GM19463 (cell line): ENCODE results near the gene NAPB.

Experiments used
- ATAC-seq: cut with Tn5 transposase; IDR thresholded peaks from one replicate; pipeline ENCODE4 v1.9.1; 2021; ENCODE audit warnings: mild to moderate bottlenecking, moderate library complexity; ENCODE audit not compliant: unreplicated experiment

NAPB gene

DNA sequence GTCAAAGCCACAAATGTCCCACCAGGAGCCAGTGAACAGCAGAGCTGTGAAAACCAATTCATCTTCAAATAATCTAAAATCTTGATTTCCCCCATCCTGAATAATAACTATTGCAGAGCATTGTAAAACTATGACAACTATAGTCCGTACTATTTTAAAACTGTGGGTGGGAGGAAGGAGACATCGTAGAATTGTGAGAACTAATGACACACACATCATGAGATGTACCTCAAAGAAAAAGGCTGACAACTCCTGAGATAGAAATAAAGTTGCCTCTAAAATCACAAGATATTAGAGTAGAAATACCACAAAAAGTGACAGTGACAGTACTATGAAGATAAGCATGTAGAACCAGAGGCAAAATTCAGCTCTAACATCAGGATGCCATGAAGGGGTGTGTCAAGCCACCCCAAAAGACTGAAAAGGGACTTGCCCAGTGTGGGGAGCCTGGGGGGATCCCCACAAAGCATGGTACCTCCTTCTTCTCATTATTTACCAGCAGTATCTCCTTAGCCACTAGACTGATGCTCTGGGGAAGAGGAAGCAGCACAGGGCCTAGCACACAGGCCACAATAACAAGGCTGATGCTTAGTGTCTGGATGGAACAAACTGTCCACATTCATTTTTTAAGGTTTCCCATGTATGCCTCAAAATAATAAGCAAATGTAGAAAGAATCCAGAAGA, 13.4 kb downstream of the NAPB start:
- ATAC-seq = peak; percentile 90

DNA sequence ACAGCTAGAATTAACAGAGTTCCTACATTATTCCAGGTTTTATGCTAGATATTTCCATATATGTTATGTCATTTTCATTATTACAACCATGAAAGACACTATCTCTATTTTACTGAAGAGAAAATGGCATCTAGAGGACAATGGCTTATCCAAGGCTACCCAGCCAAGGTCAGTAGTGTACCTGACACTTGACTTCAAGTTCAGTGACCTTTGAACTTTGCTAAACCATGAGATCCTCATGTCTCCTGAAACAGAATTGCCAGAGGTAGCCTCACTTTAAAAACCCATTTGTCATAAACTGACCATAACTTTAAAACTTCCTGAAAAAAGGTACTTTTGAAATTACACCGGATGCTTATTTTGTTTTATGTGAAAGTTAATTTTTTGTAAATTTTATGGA, 14.4 kb downstream of the NAPB start:
- no peak for ATAC-seq

- no peak for ATAC-seq
Measured at GRCh38 chr20:23404196-23404595, 17.1 kb downstream of the NAPB start.

DNA sequence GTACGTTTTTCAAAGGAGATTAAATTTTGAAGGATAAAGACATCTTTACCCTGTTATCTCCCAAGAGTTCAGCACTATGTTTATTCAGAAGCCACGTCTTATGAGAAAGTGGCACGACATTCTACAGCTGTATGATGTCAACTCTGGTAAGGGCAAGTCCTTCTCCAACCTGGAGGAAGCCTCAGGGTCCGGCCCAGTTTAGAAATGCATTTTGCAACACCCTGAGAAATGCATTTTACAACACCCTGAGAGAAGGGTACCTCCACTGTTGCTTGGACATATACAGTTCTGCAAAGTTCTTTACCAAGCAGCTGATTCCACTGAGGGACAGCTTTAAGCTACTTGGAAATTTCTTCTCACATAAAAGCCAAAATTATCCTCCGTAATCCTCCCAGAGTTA, 17.5 kb downstream of the NAPB start:
- ATAC-seq = no peak

DNA sequence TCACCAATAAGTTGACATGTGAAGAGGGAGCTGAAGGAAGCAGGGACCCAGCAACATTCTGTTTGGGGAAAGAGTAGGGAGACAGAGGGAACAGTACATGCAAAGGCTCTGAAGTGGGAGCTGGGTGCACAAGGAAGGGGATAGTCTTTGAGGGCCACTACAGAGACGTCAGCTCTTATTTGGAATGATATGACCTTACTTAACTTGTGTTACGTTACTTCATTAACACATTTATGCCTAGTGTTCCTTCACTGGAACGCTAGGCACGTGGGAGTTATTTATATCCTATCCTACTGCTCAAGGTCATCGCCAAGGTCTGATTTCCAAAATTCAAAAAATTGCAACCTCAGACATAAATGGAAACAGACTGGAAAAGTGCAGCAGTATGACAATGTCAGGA, 20.2 kb downstream of the NAPB start:
- ATAC-seq = no peak

GRCh38 chr20:23399568-23400241, 21.6 kb downstream of the NAPB start:
- no peak for ATAC-seq

DNA sequence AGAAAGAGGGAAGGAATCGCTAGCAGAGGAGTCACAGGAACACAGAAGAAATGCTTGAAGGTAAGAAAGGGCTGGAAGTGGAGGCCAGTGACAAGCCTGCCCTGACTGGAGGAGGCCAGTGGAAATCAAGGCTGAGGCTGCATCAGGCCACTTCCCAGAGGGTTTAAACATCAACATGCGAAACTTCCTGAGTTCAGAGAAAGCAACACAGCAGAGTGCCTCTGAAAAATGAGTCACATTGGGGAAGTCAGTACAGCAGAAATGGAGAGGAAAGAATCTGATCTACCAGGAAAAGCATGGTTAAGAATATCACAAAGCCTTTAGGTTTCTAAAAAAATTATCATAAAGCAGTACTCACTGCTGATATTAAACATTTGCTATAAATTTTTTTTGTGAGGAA, 23.3 kb downstream of the NAPB start:
- no peak for ATAC-seq

DNA sequence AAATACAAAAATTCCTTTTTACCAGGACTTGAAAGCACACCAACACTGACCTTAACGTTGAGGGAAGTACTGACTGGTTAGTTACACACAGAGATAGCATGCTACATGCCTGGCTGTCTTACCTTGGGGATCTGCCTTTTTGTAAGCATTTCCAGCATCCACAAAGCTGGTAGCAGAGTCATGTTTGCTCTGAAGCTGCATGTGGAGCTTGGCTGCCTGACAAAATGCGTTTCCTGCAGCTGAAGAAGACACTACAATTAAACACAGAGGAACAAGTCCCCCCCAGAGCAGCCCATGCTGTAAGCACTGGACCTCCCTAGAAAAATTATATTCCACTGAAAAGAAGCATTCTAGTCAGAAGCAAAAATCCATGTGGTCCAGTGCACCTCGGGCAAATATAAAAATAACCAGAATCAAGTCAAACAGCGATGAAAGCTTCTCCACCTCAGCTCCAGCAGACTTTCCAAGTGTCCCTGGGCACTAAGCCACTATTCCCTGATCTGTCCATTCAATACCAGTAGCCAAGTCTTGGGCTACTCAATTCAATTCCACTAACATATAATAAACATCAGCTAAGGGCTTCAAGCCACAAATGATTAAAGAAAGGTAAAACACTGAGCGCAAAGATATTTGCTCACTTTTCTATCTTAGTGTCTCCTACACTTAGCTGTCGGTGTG, 24.2 kb downstream of the NAPB start:
- no peak for ATAC-seq

DNA sequence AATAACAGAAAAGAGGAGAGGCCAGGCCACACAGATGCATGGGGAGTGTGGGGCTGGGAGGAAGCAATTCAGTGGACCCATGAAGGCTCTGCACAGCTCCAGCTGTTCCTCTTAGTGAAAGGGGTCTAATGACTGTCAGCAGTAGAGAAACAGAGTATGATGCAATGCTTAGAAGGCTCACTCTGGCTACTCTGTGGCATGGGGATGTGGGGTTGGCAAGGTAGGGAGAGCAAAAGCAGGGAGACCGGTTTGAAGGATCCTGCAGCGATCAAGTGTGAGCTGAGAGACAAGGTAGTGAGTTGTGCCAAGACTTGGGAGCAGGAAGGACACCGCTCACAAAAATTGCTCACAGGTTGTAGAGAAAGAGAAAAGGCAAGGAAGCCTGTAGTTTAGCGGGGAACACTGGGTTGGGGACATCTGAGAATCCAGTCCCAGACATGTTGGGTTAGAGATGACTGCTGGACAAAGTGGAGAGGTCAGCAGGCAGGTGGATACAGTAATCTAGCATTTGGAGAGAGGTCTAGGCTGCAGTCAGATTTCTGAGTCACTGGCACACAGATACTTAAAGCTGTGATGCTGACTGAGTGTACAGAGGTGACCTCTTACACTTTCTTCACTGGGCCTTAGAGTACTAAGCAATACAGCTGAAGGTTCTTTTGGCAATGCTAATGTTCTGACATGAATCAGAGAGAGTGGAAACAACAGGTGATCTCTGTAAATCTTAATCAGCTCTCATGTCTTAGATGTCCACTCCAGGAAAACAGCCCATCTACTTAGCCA, 27.1 kb downstream of the NAPB start:
- ATAC-seq = no peak

GRCh38 chr20:23391707-23392310, 29.5 kb downstream of the NAPB start:
- ATAC-seq = no peak

- no peak for ATAC-seq
Measured at GRCh38 chr20:23390091-23390774, 31.1 kb downstream of the NAPB start.

- ATAC-seq = no peak
Measured at GRCh38 chr20:23387118-23387443, 34.2 kb downstream of the NAPB start.

- ATAC-seq = no peak
Measured at GRCh38 chr20:23386304-23387117, 34.8 kb downstream of the NAPB start.

GRCh38 chr20:23381876-23382275, 39.4 kb downstream of the NAPB start:
- no peak for ATAC-seq

GRCh38 chr20:23379772-23380171, 41.5 kb downstream of the NAPB start:
- no peak for ATAC-seq

GRCh38 chr20:23375827-23376226, 45.5 kb downstream of the NAPB start:
- no peak for ATAC-seq

- no peak for ATAC-seq
Measured at GRCh38 chr20:23374441-23374840, 46.8 kb downstream of the NAPB start.

DNA sequence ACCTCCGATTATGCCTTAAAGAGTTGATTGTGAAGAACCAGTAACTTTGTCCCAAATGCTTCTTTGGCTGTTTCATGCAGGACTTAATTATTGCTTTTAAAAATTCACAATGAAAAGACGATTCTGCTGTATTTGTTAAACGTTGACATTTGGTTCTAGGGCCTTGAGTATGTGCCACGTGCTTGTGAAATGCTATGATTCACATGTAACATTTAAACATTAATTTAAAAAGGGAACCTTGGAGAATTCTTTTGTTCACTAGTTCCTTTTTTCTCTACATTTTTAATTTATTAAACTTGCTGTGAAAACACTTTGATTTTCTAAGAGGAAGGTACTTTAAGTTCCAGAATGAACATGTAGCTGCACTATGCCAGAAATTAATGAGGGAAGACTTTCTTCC, 49.8 kb downstream of the NAPB start:
- ATAC-seq = no peak

GRCh38 chr20:23370873-23371272, 50.4 kb downstream of the NAPB start:
- no peak for ATAC-seq

DNA sequence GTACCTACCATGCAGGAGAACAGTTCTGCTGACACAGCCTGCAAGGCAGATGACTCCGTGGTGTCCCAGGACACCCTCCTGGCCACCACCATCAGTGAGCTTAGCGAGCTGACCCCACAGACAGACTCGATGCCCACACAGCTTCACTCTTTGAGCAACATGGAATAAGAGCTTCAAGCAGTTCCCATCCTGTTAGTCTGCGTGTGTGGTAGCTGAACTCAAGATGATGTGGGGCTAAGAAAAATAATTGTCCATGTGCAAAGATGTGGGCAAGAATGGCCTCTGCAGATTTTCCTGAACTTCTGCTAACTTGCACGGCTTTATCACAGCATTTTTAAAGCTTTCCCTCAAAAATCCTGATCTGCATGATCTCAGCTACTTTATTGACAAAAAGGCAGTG, 51.0 kb downstream of the NAPB start:
- no peak for ATAC-seq
